Cardiac fibroblast (primary cell): ENCODE measurements around the gene FAN1.

ENCODE experiments used
- DNase-seq, 2 donors: peaks; one replicate each; pipeline versions ENCODE4 v3.0.0 to v3.0.0-alpha.2; 2010; ENCODE audit warnings: low read depth in 2 of 2
- H3K4me3 ChIP-seq, 2 donors: replicated peaks in 1 of 2; 1 replicate in 1 of 2; 2 replicates in 1 of 2; pipeline ENCODE4 v1.5.1; 2011; ENCODE audit warnings: low read depth in 2 of 2, low read length in 2 of 2, mild to moderate bottlenecking in 2 of 2, moderate library complexity in 1 of 2
- CTCF ChIP-seq: IDR thresholded peaks from one replicate; pipeline ENCODE4 v1.5.1; 2011; ENCODE audit warnings: low read depth, mild to moderate bottlenecking, low read length, inconsistent platforms

Gene FAN1

GRCh38 chr15:30918366-30918765 lies 14.7 kb downstream of the FAN1 start:
- no peak overlapping the region for H3K4me3 ChIP-seq
- DNase-seq: no peak
- no peak for TF ChIP-seq CTCF

- no peak for DNase-seq
- TF ChIP-seq CTCF: no peak
- no peak overlapping the region for H3K4me3 ChIP-seq
Measured at GRCh38 chr15:30919877-30920550, 16.3 kb downstream of the FAN1 start.

GRCh38 chr15:30921106-30921505 lies 17.4 kb downstream of the FAN1 start:
- no peak overlapping the region for H3K4me3 ChIP-seq
- TF ChIP-seq CTCF: no peak
- no peak for DNase-seq

GRCh38 chr15:30921781-30922479 lies 18.2 kb downstream of the FAN1 start:
- peak in 1 of 2 donors; percentile 19 for DNase-seq
- H3K4me3 ChIP-seq: no peak overlapping the region
- TF ChIP-seq CTCF: no peak

- no peak for TF ChIP-seq CTCF
- H3K4me3 ChIP-seq: no peak overlapping the region
- DNase-seq: peak; percentile 23 to 40
Measured at GRCh38 chr15:30922480-30923311, 19.0 kb downstream of the FAN1 start.

- no peak for TF ChIP-seq CTCF
- H3K4me3 ChIP-seq: no peak overlapping the region
- DNase-seq: no peak
Measured at GRCh38 chr15:30923429-30923828, 19.7 kb downstream of the FAN1 start.
